CD14-positive monocyte (primary cell): Measurements from ENCODE around the gene PSMB5. TPM values are rescaled to one million over a fixed set of nuclear protein-coding genes. Genes with fewer than 3 reads are reported as not detected.
A peak's percentile ranks its signal among the peaks of the same experiment; 100 is the strongest.

ENCODE experiments used
- DNase-seq, 3 donors: peaks; one replicate each; pipeline ENCODE4 v3.0.0-alpha.2; 2011 to 2022
- H2AFZ ChIP-seq: 2 replicates; pipeline ENCODE4 v1.6.0; 2012; ENCODE audit warnings: mild to moderate bottlenecking, low read depth, low read length, inconsistent platforms; ENCODE audit not compliant: insufficient read depth, poor library complexity, severe bottlenecking
- H3K27ac ChIP-seq, 2 donors: 1 replicate in 1 of 2; 2 replicates in 1 of 2; pipeline ENCODE4 v1.5.1; 2012 to 2013; ENCODE audit warnings: low read length in 2 of 2, control low read depth in 1 of 2, inconsistent platforms in 1 of 2, low read depth in 1 of 2, mild to moderate bottlenecking in 1 of 2
- H3K27me3 ChIP-seq, 2 donors: one replicate each; pipeline versions ENCODE4 v1.6.0 to v1.6.1; 2011 to 2013; ENCODE audit warnings: low read length in 2 of 2; ENCODE audit not compliant: control insufficient read depth in 2 of 2, insufficient read depth in 2 of 2
- H3K36me3 ChIP-seq, 2 donors: replicated peaks in 1 of 2; 1 replicate in 1 of 2; 2 replicates in 1 of 2; pipeline versions ENCODE4 v1.5.1 to v1.6.1; 2012 to 2013; ENCODE audit warnings: low read length in 2 of 2, control low read depth in 1 of 2, inconsistent platforms in 1 of 2, mild to moderate bottlenecking in 1 of 2; ENCODE audit not compliant: insufficient read depth in 2 of 2, control insufficient read depth in 1 of 2
- H3K4me1 ChIP-seq, 2 donors: 1 replicate in 1 of 2; 2 replicates in 1 of 2; pipeline versions ENCODE4 v1.5.1 to v1.6.1; 2012 to 2013; ENCODE audit warnings: low read length in 2 of 2, control low read depth in 1 of 2, inconsistent platforms in 1 of 2, mild to moderate bottlenecking in 1 of 2, moderate library complexity in 1 of 2; ENCODE audit not compliant: insufficient read depth in 2 of 2, control insufficient read depth in 1 of 2
- H3K4me2 ChIP-seq: replicated peaks from 2 replicates; pipeline ENCODE3; 2012; ENCODE audit warnings: low read length, moderate library complexity, mild to moderate bottlenecking; ENCODE audit not compliant: poor library complexity, severe bottlenecking; ENCODE audit errors: extremely low read depth
- H3K4me3 ChIP-seq, 3 experiments: fragments of 200-600 bp in 1 of 3; sonication (generic) in 1 of 3; replicated peaks in 1 of 3; 1 replicate in 2 of 3; 2 replicates in 1 of 3; pipeline ENCODE4 v1.5.1; 2011 to 2013; ENCODE audit warnings: low read length in 3 of 3, mild to moderate bottlenecking in 3 of 3, control low read depth in 2 of 3, low read depth in 2 of 3, inconsistent platforms in 1 of 3, moderate library complexity in 1 of 3
- H3K79me2 ChIP-seq: 2 replicates; pipeline ENCODE4 v1.6.0; 2012; ENCODE audit warnings: mild to moderate bottlenecking, control low read depth, inconsistent platforms, low read length, moderate library complexity; ENCODE audit not compliant: insufficient read depth
- H3K9ac ChIP-seq: 2 replicates; pipeline ENCODE4 v1.6.0; 2017; ENCODE audit warnings: low read length, mild to moderate bottlenecking; ENCODE audit not compliant: insufficient read depth, poor library complexity, severe bottlenecking
- H3K9me3 ChIP-seq, 2 donors: replicated peaks in 1 of 2; 1 replicate in 1 of 2; 2 replicates in 1 of 2; pipeline versions ENCODE4 v1.5.1 to v1.6.1; 2012 to 2013; ENCODE audit warnings: low read length in 2 of 2, control low read depth in 1 of 2; ENCODE audit not compliant: control insufficient read depth in 1 of 2, insufficient read depth in 1 of 2
- H4K20me1 ChIP-seq: 2 replicates; pipeline ENCODE4 v1.6.0; 2012; ENCODE audit warnings: mild to moderate bottlenecking, low read length, control low read depth, moderate library complexity; ENCODE audit not compliant: insufficient read depth
- H3K27ac Mint-ChIP-seq, 7 donors: one replicate each; pipeline ENCODE4 v1.8.0; 2020; ENCODE audit warnings: mild to moderate bottlenecking in 7 of 7, mixed read lengths in 7 of 7, moderate library complexity in 6 of 7, inconsistent platforms in 2 of 7
- H3K27me3 Mint-ChIP-seq, 3 donors: one replicate each; pipeline ENCODE4 v1.8.0; 2021 to 2022; ENCODE audit warnings: low read depth in 3 of 3, mild to moderate bottlenecking in 3 of 3, mixed read lengths in 3 of 3, moderate library complexity in 3 of 3, inconsistent platforms in 1 of 3
- H3K36me3 Mint-ChIP-seq, 2 donors: one replicate each; pipeline ENCODE4 v1.8.0; 2020; ENCODE audit warnings: mixed read lengths in 2 of 2, inconsistent platforms in 1 of 2, mild to moderate bottlenecking in 1 of 2
- H3K4me1 Mint-ChIP-seq: one replicate; pipeline ENCODE4 v1.8.0; 2020; ENCODE audit warnings: mild to moderate bottlenecking, mixed read lengths
- H3K4me3 Mint-ChIP-seq, 2 donors: one replicate each; pipeline ENCODE4 v1.8.0; 2020; ENCODE audit warnings: mild to moderate bottlenecking in 2 of 2, mixed read lengths in 2 of 2, moderate library complexity in 1 of 2
- H3K9me3 Mint-ChIP-seq, 7 donors: one replicate each; pipeline ENCODE4 v1.8.0; 2020 to 2022; ENCODE audit warnings: mixed read lengths in 7 of 7, mild to moderate bottlenecking in 6 of 7, moderate library complexity in 6 of 7, inconsistent platforms in 2 of 7
- WGBS: methylation state at CpG from one replicate; pipeline ENCODE4 v1.1.5; 2013; ENCODE audit warnings: missing lambda C conversion rate; ENCODE audit not compliant: insufficient coverage; 5-methylcytosine and 5-hydroxymethylcytosine counted together
- intact Hi-C, 2 donors: fragments of 100-400 bp; cut with micrococcal nuclease; formaldehyde crosslinking; loops; one replicate each; pipeline versions ENCODE4 v1.15.0 to v1.15.1; 2023
- polyA plus RNA-seq, 3 donors: library from polyadenylated mRNA; depleted of rRNA in 1 of 3; unstranded in 2 of 3; stranded (reverse) in 1 of 3; fragments of 300-500 nt in 2 of 3; fragments of >200 nt in 1 of 3; fragmentation: Illumina TruSeq in 2 of 3; gene quantifications; 1 replicate in 2 of 3; 2 replicates in 1 of 3; pipeline ENCODE4 v1.2.3, GENCODE V29; 2012 to 2021
- TF ChIP-seq, protein P1 (sequence below): fragments of 200-600 bp; IDR thresholded peaks from one replicate; pipeline ENCODE4 v1.8.0; 2022; ENCODE audit warnings: antibody characterized with exemption, mild to moderate bottlenecking

Gene PSMB5
- polyA plus RNA-seq, 3 donors, result 16.8 to 61.8 (median 57.6) TPM

DNA sequence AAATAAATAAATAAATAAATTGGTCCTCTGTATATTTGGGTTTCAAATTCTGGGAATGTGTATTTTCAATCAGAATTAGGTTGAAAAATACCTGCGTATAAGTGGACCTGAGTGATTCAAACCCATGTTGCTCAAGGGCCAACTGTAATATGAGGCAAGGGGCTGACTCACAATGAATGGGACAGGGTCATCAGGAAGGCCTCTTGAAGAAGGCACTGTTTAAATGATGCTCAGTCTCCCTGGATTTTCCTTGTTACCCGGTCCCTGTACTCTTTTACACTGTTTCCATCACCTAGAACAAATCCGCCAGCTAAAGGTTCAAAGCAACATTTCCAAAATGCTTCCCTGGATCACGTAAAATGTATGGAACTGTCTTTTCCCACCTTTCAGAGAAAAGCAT lies 3.8 kb downstream of the PSMB5 start:
- Mint-ChIP-seq H3K9me3 (no peaks in the 10 kb centered on the region), H3K27ac (no peak overlapping the region), H3K4me3 (no peak overlapping the region), H3K27me3 (peaks cover 0 to 1% (median 0%) of the 10 kb centered on the region in 3 donors), H3K4me1 (peaks cover 22% of the 10 kb centered on the region), H3K36me3 (peaks cover 38 to 58% of the 10 kb centered on the region in 2 donors)
- TF ChIP-seq, protein P1, sequence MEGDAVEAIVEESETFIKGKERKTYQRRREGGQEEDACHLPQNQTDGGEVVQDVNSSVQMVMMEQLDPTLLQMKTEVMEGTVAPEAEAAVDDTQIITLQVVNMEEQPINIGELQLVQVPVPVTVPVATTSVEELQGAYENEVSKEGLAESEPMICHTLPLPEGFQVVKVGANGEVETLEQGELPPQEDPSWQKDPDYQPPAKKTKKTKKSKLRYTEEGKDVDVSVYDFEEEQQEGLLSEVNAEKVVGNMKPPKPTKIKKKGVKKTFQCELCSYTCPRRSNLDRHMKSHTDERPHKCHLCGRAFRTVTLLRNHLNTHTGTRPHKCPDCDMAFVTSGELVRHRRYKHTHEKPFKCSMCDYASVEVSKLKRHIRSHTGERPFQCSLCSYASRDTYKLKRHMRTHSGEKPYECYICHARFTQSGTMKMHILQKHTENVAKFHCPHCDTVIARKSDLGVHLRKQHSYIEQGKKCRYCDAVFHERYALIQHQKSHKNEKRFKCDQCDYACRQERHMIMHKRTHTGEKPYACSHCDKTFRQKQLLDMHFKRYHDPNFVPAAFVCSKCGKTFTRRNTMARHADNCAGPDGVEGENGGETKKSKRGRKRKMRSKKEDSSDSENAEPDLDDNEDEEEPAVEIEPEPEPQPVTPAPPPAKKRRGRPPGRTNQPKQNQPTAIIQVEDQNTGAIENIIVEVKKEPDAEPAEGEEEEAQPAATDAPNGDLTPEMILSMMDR, result no peak
- peaks cover 38 to 40% of the 10 kb centered on the region in 2 donors for H3K36me3 ChIP-seq
- H3K4me3 ChIP-seq, result no peak overlapping the region
- intact Hi-C loops, result no loop called here
- 97% methylated on average over 4 of the region's 4 CpGs for WGBS
- no peak overlapping the region for H3K27ac ChIP-seq
- peaks cover 22% of the 10 kb centered on the region for H3K79me2 ChIP-seq
- H2AFZ ChIP-seq, result no peak overlapping the region
- DNase-seq, result no peak
- no peak overlapping the region for H3K4me2 ChIP-seq
- H3K4me1 ChIP-seq, result peaks cover 16 to 21% of the 10 kb centered on the region in 2 donors
- H3K9ac ChIP-seq, result no peak overlapping the region
- H3K9me3 ChIP-seq, result no peaks in the 10 kb centered on the region
- no peaks in the 10 kb centered on the region for H3K27me3 ChIP-seq
- H4K20me1 ChIP-seq, result no peaks in the 10 kb centered on the region

DNA sequence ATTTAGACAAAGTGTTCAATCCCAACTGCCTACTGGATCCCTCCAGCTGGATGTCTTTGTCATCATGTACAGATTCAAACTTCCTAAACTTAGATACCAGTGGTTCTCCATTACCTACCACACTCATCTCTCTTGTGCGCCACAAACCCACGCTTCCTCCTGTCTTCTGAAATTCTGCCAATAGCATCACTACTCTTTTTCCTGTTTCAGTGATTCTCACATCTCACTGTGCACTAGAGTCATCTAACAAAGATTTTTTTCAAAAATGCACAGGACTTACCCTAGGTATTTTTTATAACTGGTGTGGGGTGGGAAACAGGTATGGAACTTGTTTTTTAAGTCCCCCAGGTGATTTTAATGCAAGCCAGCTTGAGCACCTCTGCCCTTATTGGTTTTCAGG lies 5.9 kb downstream of the PSMB5 start:
- Histone ChIP-seq H3K4me3 (no peak overlapping the region), H4K20me1 (no peaks in the 10 kb centered on the region), H3K9ac (no peak overlapping the region), H3K36me3 (peaks cover 42 to 59% of the 10 kb centered on the region in 2 donors), H3K4me2 (no peak overlapping the region), H3K79me2 (peaks cover 13% of the 10 kb centered on the region), H3K9me3 (no peaks in the 10 kb centered on the region), H3K4me1 (peaks cover 9% of the 10 kb centered on the region in 2 donors), H3K27me3 (no peaks in the 10 kb centered on the region), H3K27ac (no peak overlapping the region), H2AFZ (no peak overlapping the region)
- Mint-ChIP-seq H3K4me3 (no peak overlapping the region), H3K9me3 (no peaks in the 10 kb centered on the region), H3K27ac (peak overlapping the region in 3 of 7 donors; percentile 5 to 26 (median 6)), H3K27me3 (peaks cover 0 to 1% (median 0%) of the 10 kb centered on the region in 3 donors), H3K36me3 (peaks cover 55 to 77% of the 10 kb centered on the region in 2 donors), H3K4me1 (peaks cover 20% of the 10 kb centered on the region)
- intact Hi-C loops, result no loop called here
- DNase-seq, result no peak
- TF ChIP-seq, protein P1, result no peak
- WGBS, result 6% methylated on average over 2 of the region's 2 CpGs
